PC-3 (cell line): ENCODE measurements around the gene N4BP3. TPM values are rescaled to one million over a fixed set of nuclear protein-coding genes. Genes with fewer than 3 reads are reported as not detected.

Experiments
- ATAC-seq: fragments of 200-7000 bp; cut with Tn5 transposase; 2 replicates; pipeline ENCODE4 v1.9.1; 2020; ENCODE audit warnings: mild to moderate bottlenecking, moderate library complexity
- BruUV-seq: library from RNA; stranded (reverse); fragments of 400-500 nt; replicated peaks from 2 replicates; lab custom pipeline; 2021; lab: Mats Ljungman, UMichigan
- CTCF ChIA-PET: fragments of 300-600 bp; sonication (Branson Sonifier 250); formaldehyde crosslinking; loops from one replicate; lab custom pipeline; 2022; ENCODE audit warnings: antibody characterized with exemption; lab: Charles Lee
- POLR2A ChIA-PET: fragments of 300-600 bp; sonication (Branson Sonifier 250); formaldehyde crosslinking; loops from one replicate; lab custom pipeline; 2022; ENCODE audit warnings: antibody characterized with exemption; ENCODE audit not compliant: unreplicated experiment; lab: Charles Lee
- DNase-seq: peaks from one replicate; pipeline ENCODE4 v3.0.0-alpha.2; 2015
- H2AFZ ChIP-seq: fragments of 300-600 bp; sonication (generic); 2 replicates; pipeline ENCODE4 v1.6.0; 2016; ENCODE audit warnings: antibody characterized with exemption, low read length
- H3F3A ChIP-seq: fragments of 300-600 bp; sonication (generic); one replicate; pipeline ENCODE4 v1.6.0; 2017; ENCODE audit warnings: antibody characterized with exemption, low read length, control low read depth, mild to moderate bottlenecking; ENCODE audit not compliant: unreplicated experiment
- H3K27ac ChIP-seq: fragments of 300-600 bp; sonication (generic); 2 replicates; pipeline ENCODE4 v1.5.1; 2016; ENCODE audit warnings: mild to moderate bottlenecking, low read length
- H3K27me3 ChIP-seq: fragments of 300-600 bp; sonication (generic); 2 replicates; pipeline ENCODE4 v1.6.1; 2016; ENCODE audit warnings: low read length, mixed read lengths
- H3K36me3 ChIP-seq: fragments of 300-600 bp; sonication (generic); 2 replicates; pipeline ENCODE4 v1.6.1; 2016; ENCODE audit warnings: low read depth, mixed run types, low read length, mixed read lengths
- H3K4me1 ChIP-seq: fragments of 300-600 bp; sonication (generic); 2 replicates; pipeline ENCODE4 v1.5.1; 2016; ENCODE audit warnings: low read length; ENCODE audit not compliant: insufficient read depth
- H3K4me2 ChIP-seq: fragments of 300-600 bp; sonication (generic); 2 replicates; pipeline ENCODE4 v1.6.0; 2016; ENCODE audit warnings: low read length
- H3K4me3 ChIP-seq: fragments of 300-600 bp; sonication (generic); 2 replicates; pipeline ENCODE4 v1.5.1; 2016; ENCODE audit warnings: mild to moderate bottlenecking, low read length, mixed read lengths
- H3K79me2 ChIP-seq: fragments of 300-600 bp; sonication (generic); 2 replicates; pipeline ENCODE4 v1.6.1; 2017; ENCODE audit warnings: low read length, mixed read lengths
- H3K9ac ChIP-seq: fragments of 300-600 bp; sonication (generic); 2 replicates; pipeline ENCODE4 v1.6.0; 2016; ENCODE audit warnings: mild to moderate bottlenecking, low read length
- H3K9me2 ChIP-seq: fragments of 300-600 bp; sonication (generic); replicated peaks from 2 replicates; pipeline ENCODE4 v1.6.1; 2016; ENCODE audit warnings: mixed run types, low read length, mixed read lengths
- H3K9me3 ChIP-seq: fragments of 300-600 bp; sonication (generic); 2 replicates; pipeline ENCODE4 v1.6.1; 2016; ENCODE audit warnings: low read length, mixed read lengths
- H4K20me1 ChIP-seq: fragments of 300-600 bp; sonication (generic); 2 replicates; pipeline ENCODE4 v1.6.1; 2016; ENCODE audit warnings: low read length, mixed read lengths
- EZH2 ChIP-seq: fragments of 300-600 bp; sonication (generic); IDR thresholded peaks from one replicate; pipeline ENCODE4 v1.6.1; 2017; ENCODE audit warnings: antibody characterized with exemption, mild to moderate bottlenecking, low read length; ENCODE audit not compliant: unreplicated experiment
- EZH2phosphoT487 ChIP-seq: fragments of 300-600 bp; sonication (generic); IDR thresholded peaks from 2 replicates; pipeline ENCODE4 v1.6.1; 2018; ENCODE audit warnings: mild to moderate bottlenecking, antibody characterized with exemption, low read length, borderline replicate concordance
- intact Hi-C: fragments of 100-400 bp; cut with micrococcal nuclease; formaldehyde crosslinking; loops from 2 replicates; pipeline ENCODE4 v1.9.0; 2023
- total RNA-seq: library from RNA; depleted of rRNA; stranded (reverse); fragments of >200 nt; gene quantifications from 2 replicates; pipeline ENCODE4 v1.2.3, GENCODE V29; 2014
- TF ChIP-seq, protein P1 (sequence below): fragments of 300-600 bp; sonication (generic); conservative IDR thresholded peaks from 2 replicates; pipeline ENCODE4 v1.5.1; 2017; ENCODE audit warnings: antibody characterized with exemption, low read depth, mild to moderate bottlenecking, low read length

N4BP3 gene
- total RNA-seq, 1 experiment from 2014 or later: 0.36 TPM

GRCh38 chr5:178106086-178106485 is 7.2 kb upstream of the N4BP3 start:
- no peak for ATAC-seq

GRCh38 chr5:178106556-178107239 is 6.6 kb upstream of the N4BP3 start:
- H3K27me3 ChIP-seq: peaks cover 4% of the 10 kb centered on the region; the same call in 1 of the 2 replicates
- no peak for DNase-seq
- ATAC-seq: no peak

More at GRCh38 chr5:178106086-178106485, 7.2 kb upstream of the N4BP3 start:
- no peak for TF ChIP-seq EZH2
- TF ChIP-seq, protein P1, sequence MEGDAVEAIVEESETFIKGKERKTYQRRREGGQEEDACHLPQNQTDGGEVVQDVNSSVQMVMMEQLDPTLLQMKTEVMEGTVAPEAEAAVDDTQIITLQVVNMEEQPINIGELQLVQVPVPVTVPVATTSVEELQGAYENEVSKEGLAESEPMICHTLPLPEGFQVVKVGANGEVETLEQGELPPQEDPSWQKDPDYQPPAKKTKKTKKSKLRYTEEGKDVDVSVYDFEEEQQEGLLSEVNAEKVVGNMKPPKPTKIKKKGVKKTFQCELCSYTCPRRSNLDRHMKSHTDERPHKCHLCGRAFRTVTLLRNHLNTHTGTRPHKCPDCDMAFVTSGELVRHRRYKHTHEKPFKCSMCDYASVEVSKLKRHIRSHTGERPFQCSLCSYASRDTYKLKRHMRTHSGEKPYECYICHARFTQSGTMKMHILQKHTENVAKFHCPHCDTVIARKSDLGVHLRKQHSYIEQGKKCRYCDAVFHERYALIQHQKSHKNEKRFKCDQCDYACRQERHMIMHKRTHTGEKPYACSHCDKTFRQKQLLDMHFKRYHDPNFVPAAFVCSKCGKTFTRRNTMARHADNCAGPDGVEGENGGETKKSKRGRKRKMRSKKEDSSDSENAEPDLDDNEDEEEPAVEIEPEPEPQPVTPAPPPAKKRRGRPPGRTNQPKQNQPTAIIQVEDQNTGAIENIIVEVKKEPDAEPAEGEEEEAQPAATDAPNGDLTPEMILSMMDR: no peak
- TF ChIP-seq EZH2phosphoT487: no peak
- Histone ChIP-seq H4K20me1 (no peaks in the 10 kb centered on the region), H3K27ac (no peak overlapping the region), H2AFZ (no peak overlapping the region), H3F3A (no peaks in the 10 kb centered on the region), H3K4me3 (no peak overlapping the region), H3K9ac (no peak overlapping the region), H3K4me1 (peaks cover 7% of the 10 kb centered on the region; the same call in 1 of the 2 replicates), H3K4me2 (no peak overlapping the region), H3K9me2 (no peaks in the 10 kb centered on the region), H3K27me3 (peaks cover 3% of the 10 kb centered on the region; the same call in 1 of the 2 replicates), H3K9me3 (no peaks in the 10 kb centered on the region), H3K36me3 (no peaks in the 10 kb centered on the region), H3K79me2 (no peaks in the 10 kb centered on the region)
- ChIA-PET POLR2A (no interaction called here), CTCF (no interaction called here)
- DNase-seq: no peak
- no TSS peak for BruUV-seq
- intact Hi-C loops: no loop called here

More at GRCh38 chr5:178106556-178107239, 6.6 kb upstream of the N4BP3 start:
- H3K9me2 ChIP-seq: no peaks in the 10 kb centered on the region
- no peak overlapping the region for H3K9ac ChIP-seq
- H3F3A ChIP-seq: no peaks in the 10 kb centered on the region
- H3K27ac ChIP-seq: no peak overlapping the region
- TF ChIP-seq, protein P1: no peak
- TF ChIP-seq EZH2: no peak
- no peak for TF ChIP-seq EZH2phosphoT487
- H4K20me1 ChIP-seq: no peaks in the 10 kb centered on the region
- ChIA-PET POLR2A (no interaction called here), CTCF (no interaction called here)
- peaks cover 7% of the 10 kb centered on the region; the same call in 1 of the 2 replicates for H3K4me1 ChIP-seq
- H3K4me3 ChIP-seq: no peak overlapping the region
- H3K4me2 ChIP-seq: no peak overlapping the region
- no TSS peak for BruUV-seq
- no peaks in the 10 kb centered on the region for H3K9me3 ChIP-seq
- H3K79me2 ChIP-seq: no peaks in the 10 kb centered on the region
- intact Hi-C loops: no loop called here
- no peak overlapping the region for H2AFZ ChIP-seq
- H3K36me3 ChIP-seq: no peaks in the 10 kb centered on the region
